Measurements from ENCODE around the gene SLC4A1AP. TPM values are rescaled to one million over a fixed set of nuclear protein-coding genes. Genes with fewer than 3 reads are reported as not detected.

Gene SLC4A1AP
- total and polyA plus RNA-seq, 10 of the 15 experiments (the other 5 are each of a cell fraction or from before 2014, with no cell fraction given): 6.5 to 30.1 (median 21.5) TPM

- TF ChIP-seq ELK1 (IDR thresholded peaks at IDR 0.05; ENCODE audit: low read depth, low read length): peak; percentile 53; the same call in 1 of the 2 replicates
- TF ChIP-seq YBX1 (IDR thresholded peaks at IDR 0.05): no peak
- TF ChIP-seq E4F1 (IDR thresholded peaks at IDR 0.05; ENCODE audit: borderline replicate concordance, partially characterized antibody): peak; percentile 49
- TF ChIP-seq CEBPB (IDR thresholded peaks at IDR 0.05; ENCODE audit: borderline replicate concordance in 1 of 2, low read depth in 2 of 2, low read length in 2 of 2): no peak; a peak in 1 of 4 replicates
- TF ChIP-seq PKNOX1 (IDR thresholded peaks at IDR 0.05): peak; percentile 90
- no peak for TF ChIP-seq TCF3 (IDR thresholded peaks at IDR 0.05; ENCODE audit: borderline replicate concordance, insufficient read depth, low read depth, low read length)
- peak; percentile 90 for TF ChIP-seq POLR2A (IDR thresholded peaks at IDR 0.05; ENCODE audit: low read depth, low read length)
- TF ChIP-seq NRF1 (conservative IDR thresholded peaks at IDR 0.05; ENCODE audit: low read depth, low read length): 0 out of 2 replicates have a peak, but pooled peaks have one; percentile 7
- TF ChIP-seq PAX8 (IDR thresholded peaks at IDR 0.05): no peak; the same call in none of the 2 replicates
- no peak for TF ChIP-seq CUX1 (IDR thresholded peaks at IDR 0.05; ENCODE audit: insufficient replicate concordance, low read depth, low read length)
- TF ChIP-seq CHD2 (IDR thresholded peaks at IDR 0.05; ENCODE audit: borderline replicate concordance, low read depth, low read length): 0 out of 2 replicates have a peak, but pooled peaks have one; percentile 47
- TF ChIP-seq SMAD1 (IDR thresholded peaks at IDR 0.05; ENCODE audit: low read depth, partially characterized antibody): no peak
- no peak for TF ChIP-seq HDGF (IDR thresholded peaks at IDR 0.05)
- no peak for TF ChIP-seq SMC3 (IDR thresholded peaks at IDR 0.05; ENCODE audit: borderline replicate concordance, low read length)
- TF ChIP-seq PBX3 (IDR thresholded peaks at IDR 0.05; ENCODE audit: insufficient replicate concordance, low read depth, low read length): peak; percentile 65
- TF ChIP-seq JUNB (IDR thresholded peaks at IDR 0.05): no peak; the same call in 1 of the 2 replicates
Measured at GRCh38 chr2:27663285-27664153, at the start of gene SLC4A1AP, which contains the start of gene SUPT7L (continued).
